CD4-positive, alpha-beta T cell treated with Interleukin-15 for 4 hours (primary cell): ENCODE measurements around the gene ANKRD31.

Experiments
- DNase-seq: peaks from one replicate; pipeline ENCODE4 v3.0.0-alpha.2; 2020; ENCODE audit warnings: low spot score

The ANKRD31 gene

DNA sequence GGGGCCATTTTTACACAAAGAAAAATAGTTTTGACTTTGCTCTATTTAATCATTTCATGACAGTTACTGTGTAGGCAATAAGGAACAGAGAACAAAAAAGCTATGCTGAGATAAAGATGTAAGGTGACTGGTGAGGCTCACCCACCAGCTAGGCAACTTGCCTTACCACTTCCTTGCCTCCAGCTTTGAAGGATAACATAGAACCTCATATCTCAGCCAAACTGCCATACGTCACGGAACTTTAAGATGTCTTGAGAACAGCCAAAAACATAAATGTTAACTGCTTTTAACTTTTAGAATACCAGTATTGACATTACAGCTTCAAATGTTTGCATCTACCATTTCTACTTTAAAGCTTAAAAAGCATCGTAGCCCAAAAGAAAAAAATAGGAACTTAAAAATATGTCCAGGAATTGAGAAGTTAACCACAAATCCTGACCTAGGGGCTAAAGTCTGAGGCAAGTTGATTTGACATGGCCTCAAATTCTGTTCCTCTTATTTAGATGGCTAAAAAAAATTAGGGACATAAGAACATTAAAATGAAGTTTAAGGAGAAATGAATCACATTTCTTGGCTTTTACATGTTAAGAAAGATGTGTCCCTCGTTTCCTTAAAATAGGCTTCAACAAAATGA is 176.6 kb downstream of the ANKRD31 start:
- DNase-seq: peak; percentile 44

DNA sequence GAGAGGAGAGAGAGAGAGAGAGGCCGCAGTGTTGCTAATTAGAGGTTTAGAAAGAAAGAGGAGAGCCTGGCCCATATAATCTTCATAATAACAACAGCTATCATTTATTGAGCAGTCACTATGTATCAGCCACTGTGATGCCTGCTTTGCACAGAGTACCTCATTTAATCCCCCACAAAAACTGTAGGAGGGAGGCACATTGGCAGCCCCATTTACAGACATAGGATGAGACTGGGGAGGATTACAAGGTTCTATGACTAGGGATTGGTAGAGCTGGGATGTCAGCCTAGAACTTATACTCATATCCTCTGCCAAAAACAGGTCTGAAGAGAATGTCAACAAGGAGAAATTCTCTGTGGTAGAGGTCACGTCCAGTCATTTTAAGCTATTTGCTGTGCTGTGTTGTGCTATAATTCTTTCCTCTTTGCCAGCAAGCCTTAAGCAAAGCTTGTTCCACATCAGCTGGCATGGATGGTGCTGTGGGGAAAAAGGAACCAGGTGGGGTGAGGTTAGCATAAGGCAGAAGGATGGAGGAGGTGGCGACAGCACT is 177.6 kb downstream of the ANKRD31 start:
- no peak for DNase-seq

DNA sequence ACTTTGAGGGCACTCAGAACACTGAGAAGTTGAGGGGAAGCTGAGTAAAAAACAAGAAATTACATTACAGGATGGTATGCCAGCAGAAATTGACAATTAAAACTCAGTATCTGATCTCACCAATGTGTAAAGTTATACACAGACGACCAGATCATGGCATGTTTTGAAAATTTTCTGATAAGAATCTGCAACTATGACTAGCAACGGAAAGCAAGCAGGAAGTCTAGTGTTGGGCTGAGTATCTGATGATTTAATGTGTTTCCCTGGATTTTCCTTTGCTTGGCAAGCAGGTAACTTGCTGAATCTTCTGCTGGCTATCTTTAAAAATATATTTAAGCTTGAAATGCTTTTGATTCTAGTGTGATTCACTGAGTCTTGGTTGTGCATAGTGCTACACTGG is 179.1 kb downstream of the ANKRD31 start:
- peak; percentile 53 for DNase-seq

DNA sequence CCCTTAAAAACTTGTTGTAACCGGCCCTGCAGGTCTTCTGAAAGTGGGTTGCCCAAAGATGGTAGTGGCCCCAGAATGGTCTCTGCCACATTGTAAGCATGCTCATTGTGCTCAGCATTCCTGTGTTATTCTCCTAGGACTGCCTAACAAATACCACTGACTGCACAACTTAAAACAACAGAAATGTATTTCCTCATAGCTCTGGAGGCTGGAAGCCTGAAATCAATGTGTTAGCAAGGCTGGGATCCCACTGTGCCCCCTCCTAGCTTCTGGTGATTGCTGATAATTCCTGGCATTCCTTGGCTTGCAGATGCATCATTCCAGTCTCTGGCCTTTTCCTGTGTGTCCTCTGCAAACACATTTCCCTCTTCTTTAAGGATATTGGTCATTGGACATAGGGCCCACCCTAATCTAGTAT is 180.9 kb downstream of the ANKRD31 start:
- DNase-seq: no peak

- DNase-seq: no peak
These were observed 182.3 kb downstream of the ANKRD31 start for GRCh38 chr5:75054134-75054930.

DNA sequence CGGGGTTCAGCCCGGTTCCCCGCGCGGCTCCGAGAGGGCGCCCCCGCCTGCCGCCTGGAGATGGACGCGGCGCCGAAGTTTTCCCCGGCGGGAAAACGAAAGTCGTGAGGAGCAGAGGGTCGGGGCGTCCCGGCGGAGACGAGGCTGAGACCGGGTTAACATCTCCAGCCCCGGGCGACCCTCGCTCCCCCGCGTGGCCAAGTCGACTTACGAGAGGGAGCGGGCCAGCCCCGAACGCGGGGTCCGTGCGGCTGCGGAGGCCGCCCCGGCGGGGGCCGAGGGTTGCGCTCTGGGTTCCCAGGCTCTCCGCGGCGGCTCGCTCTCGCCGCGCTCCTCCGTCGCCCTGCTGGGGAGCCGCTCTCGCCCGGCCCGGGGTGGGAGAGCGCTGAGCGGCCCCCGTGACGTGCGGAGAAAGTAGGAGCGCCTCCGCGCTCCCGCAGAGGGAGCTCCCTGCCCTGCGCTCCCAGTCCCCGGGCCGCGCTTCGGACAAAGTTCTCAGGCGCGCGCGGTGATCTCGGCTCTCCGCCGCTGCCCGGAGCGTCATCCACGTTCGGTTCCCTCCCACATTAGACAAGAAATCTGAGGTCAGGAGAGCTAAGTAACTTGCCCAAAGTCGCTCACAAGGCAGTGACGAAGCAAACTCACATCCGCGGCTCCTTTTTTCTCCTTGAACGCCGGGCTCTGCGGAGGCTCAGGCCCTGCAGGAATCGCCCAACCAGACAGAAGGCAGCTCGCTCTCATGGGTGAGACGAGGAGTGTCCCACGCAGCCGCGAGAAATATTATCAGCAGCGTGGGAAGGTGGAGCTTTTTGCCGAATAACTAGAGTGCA is 183.2 kb downstream of the ANKRD31 start:
- DNase-seq: peak; percentile 54

GRCh38 chr5:75053054-75053303 is 183.7 kb downstream of the ANKRD31 start:
- no peak for DNase-seq

- DNase-seq: peak; percentile 30
These were observed 184.3 kb downstream of the ANKRD31 start, which contains the start of gene GCNT4 for GRCh38 chr5:75052192-75053053. Gene GCNT4 (minus strand): TSS chr5:75052558. CDS start chr5:75030037, 22,521 bp downstream.

DNA sequence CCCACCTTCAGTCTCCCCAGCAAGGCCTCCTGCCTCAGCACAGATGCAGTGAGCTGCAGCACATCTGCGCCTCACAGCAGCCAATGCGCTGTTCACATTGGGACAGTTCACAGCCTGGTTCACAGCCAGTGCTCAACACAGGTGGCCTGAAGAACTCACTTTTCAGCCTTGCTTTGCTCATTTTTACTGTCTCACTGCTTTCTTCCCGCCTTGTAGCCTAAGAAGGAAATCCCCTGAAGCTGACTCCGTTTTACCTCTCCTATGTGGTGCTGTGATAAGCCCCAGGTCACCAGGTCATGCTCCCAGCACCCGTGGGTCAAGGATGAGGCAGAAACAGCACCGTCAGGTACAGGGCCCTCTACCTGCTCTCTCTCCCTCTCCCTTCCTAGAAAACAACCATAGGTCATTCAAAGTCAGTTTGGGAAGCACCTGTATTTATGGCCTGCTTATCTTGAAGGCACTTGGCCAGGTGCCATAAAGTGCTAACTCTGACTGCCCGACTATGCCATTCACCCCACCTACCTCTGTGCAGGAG is 185.4 kb downstream of the ANKRD31 start:
- DNase-seq: peak; percentile 42

DNA sequence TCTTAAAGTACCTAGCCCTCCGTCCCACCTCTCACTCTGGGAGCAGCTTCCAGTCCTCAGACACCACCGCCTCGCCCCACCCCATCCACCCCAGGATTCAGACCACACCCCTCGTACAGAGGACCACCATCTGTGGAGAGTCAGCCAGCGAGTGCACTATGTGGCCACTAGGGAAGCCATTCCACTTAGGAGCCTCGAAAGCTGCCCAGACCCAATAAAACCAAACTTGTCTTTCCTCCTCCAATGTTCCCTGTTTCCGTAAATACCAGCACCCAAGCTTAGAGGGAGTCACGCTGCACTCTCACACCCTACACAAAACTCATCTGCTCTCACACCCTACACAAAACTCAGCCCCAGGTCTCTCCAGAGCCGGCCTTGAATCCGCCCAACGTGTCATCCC is 186.3 kb downstream of the ANKRD31 start:
- no peak for DNase-seq

DNA sequence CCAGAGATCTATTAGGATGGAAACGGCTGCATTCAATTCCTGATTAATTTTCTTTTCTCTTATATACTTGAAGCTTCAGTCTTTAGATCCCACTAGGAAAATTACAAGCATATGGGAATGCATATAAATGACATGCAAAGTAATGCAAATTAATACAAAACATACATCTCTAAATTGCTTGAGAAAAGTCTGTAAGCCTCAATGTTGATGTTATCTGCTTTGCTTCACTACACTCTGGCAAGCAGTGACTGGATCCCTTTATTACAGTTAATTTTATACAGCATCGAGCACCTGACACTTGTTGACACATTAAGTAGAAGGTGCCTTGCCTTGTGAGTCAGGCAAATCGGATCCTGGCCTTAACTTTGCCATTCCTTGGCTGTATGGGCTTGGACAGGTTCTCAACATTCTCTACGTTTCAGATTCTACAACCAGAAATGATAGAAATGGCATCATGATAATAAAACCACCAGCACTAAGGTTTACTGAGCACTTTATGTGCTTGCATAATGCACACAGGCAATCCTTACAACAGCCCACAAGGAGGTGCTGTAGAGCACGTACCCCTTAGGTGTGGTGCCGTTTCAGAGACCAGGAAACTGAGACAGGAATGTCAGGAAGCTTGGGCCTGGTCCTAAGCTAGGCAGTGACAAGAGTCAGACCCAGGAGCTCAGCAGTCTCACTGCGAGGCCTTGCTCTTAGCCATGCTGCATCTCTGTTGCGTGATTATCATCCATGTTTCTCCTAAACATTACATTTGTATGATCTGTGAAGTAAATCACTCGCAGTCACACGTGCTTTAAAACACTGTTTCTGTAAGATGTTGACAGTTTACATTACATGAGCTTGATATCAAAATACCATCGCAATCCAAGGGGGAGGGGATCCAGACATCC is 187.0 kb downstream of the ANKRD31 start:
- peak; percentile 71 for DNase-seq

GRCh38 chr5:75048457-75048953 is 188.2 kb downstream of the ANKRD31 start:
- no peak for DNase-seq

- DNase-seq: no peak
These were observed 189.3 kb downstream of the ANKRD31 start for GRCh38 chr5:75047356-75047755.

DNA sequence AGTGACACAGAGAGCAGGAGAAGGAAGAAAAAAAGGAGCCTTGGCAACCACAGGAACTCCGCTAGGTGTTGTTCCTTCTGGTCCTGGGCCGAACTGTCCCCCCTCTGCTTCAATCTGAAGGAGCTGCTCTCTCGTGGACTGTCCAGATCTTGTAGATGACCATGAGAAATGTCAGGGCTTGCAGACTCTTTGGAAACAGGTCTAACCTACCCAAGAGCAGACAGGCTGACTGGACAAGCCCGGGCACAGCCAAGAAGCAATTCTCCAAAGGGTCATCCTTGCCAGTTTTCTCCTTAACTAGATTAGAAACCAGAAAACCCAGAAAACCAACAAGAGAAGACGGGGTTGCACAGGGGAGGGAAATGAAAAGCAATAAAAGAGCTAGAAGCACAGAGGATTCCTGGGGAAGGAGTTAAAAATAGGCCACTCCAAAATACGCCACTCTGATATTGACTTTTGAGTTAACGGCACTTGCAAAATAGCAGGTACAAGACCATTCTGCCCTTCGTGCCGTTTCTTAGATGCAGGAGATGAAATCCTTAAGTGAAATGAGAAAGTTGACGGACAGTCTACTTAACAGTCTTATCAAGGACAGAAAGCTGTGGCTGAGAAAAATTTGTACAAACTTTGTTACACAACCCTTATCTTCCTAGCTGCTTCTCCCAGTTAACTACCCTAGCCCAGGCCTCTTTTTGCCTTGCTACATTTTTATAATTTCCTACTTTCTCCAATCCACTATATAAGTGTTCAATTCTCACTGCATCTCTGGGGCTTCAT is 190.1 kb downstream of the ANKRD31 start:
- DNase-seq: no peak

DNA sequence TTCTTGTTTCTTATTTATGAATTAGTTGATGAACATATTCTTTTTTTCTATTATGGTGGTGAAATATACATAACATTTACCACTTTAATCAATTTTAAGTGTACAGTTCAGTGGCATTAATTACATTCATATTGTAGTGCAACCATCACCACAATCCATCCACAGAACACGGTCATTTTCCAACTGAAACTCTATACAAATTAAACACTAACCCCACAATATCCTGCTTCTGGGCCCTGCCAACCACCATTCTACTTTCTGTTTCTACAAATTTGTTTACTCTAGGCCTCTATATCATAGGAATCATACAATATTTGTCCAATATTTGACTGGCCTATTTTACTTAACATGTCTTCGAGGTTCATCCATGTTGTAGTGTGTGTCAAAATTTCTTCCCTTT is 191.6 kb downstream of the ANKRD31 start:
- no peak for DNase-seq

DNA sequence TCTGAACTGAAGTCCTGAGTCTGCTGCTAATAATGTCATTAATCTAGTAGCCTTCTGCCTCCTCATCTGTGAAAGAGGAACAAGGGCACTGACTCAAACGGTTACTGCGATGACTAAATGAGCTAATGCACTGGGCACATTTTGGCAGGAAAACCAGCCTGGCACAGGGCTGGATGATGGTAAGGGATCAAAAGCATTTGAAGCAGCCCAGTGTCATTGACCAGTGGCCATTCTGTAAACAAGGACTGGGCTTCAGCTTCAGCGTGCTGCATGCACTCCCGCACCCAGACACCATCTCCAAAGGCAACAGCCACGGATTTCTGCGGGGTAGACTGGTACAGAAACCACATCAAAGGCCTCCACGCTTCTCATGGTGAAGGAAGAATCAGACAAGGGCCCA is 192.3 kb downstream of the ANKRD31 start:
- DNase-seq: no peak

DNA sequence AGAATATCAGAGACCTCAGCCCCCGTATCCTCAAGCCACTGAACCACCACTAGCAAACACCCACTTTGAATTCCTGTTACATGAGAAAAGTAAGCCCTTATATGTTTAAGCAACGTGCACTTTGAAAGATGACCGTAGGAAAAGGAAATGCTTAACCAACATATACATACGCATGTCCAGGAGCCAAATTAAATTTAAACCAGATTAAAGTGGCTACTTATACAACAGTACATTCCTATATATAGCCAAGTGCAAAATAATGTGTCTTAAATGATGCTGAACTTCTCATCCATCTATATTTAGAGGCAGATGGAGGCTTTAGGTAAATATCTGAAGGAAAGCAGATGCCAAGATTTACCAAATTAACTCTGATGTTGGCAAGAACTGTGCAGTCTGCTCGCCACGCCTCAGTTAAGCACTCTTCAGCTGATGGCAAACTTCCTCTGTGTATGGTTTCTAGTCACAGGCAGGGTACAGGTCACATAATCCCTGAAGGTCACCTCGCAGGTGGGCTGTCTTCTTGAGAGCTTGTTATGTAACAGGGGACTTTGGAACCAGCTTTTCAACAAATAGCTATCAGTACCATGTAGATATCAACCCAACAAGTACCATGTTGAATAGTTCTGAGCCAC is 192.9 kb downstream of the ANKRD31 start:
- no peak for DNase-seq

GRCh38 chr5:75042522-75042921 is 194.2 kb downstream of the ANKRD31 start:
- no peak for DNase-seq

- no peak for DNase-seq
These were observed 195.7 kb downstream of the ANKRD31 start for GRCh38 chr5:75040973-75041372.
